ENCODE data around the gene NRAP. TPM values are rescaled to one million over a fixed set of nuclear protein-coding genes. Genes with fewer than 3 reads are reported as not detected.
A peak's percentile ranks its signal among the peaks of the same experiment; 100 is the strongest.

Gene NRAP
- total RNA-seq, 6 donors from 2014 or later: 0.11 TPM; not detected in 5

GRCh38 chr10:113711142-113711541, 47.3 kb upstream of the NRAP start:
- ATAC-seq (ENCODE audit: low FRiP score in 2 of 2) (no peak), DNase-seq (no peak)
- peaks cover 0 to 16% (median 8%) of the 10 kb centered on the region in 4 donors for H3K4me1 ChIP-seq
- H3K9me3 ChIP-seq: no peaks in the 10 kb centered on the region
- WGBS, 2 donors: 77 to 86% methylated on average over 2 of the region's 2 CpGs
- H3K27ac ChIP-seq: no peak overlapping the region
- H3K4me3 ChIP-seq: no peak overlapping the region
- TF ChIP-seq POLR2AphosphoS5 (IDR thresholded peaks at IDR 0.05): no peak
- no peak for TF ChIP-seq CTCF (IDR thresholded peaks at IDR 0.05)
- no peak for TF ChIP-seq EP300 (IDR thresholded peaks at IDR 0.05)
- no peak for TF ChIP-seq POLR2A (IDR thresholded peaks at IDR 0.05)
- peaks cover 0 to 16% (median 4%) of the 10 kb centered on the region in 4 donors for H3K36me3 ChIP-seq
- H3K27me3 ChIP-seq: no peaks in the 10 kb centered on the region

- no peak for DNase-seq
- WGBS, 2 donors: 46 to 61% methylated on average over 8 of the region's 8 CpGs
- TF ChIP-seq POLR2AphosphoS5 (IDR thresholded peaks at IDR 0.05): no peak
- TF ChIP-seq CTCF (IDR thresholded peaks at IDR 0.05): no peak
- no peak for TF ChIP-seq POLR2A (IDR thresholded peaks at IDR 0.05)
- no peak for TF ChIP-seq EP300 (IDR thresholded peaks at IDR 0.05)
- Histone ChIP-seq H3K27ac (peak overlapping the region in 2 of 4 donors; percentile 27 to 39), H3K9me3 (no peaks in the 10 kb centered on the region), H3K4me3 (no peak overlapping the region), H3K27me3 (no peaks in the 10 kb centered on the region), H3K36me3 (peaks cover 0 to 8% (median 4%) of the 10 kb centered on the region in 4 donors), H3K4me1 (peaks cover 0 to 17% (median 12%) of the 10 kb centered on the region in 4 donors)
- ATAC-seq (ENCODE audit: low FRiP score in 2 of 2): no peak
Observed at GRCh38 chr10:113709221-113709838, 45.5 kb upstream of the NRAP start.

GRCh38 chr10:113708640-113709039, 44.8 kb upstream of the NRAP start:
- Histone ChIP-seq H3K27me3 (no peaks in the 10 kb centered on the region), H3K36me3 (peaks cover 0 to 15% (median 4%) of the 10 kb centered on the region in 4 donors), H3K27ac (peak overlapping the region in 1 of 4 donors; percentile 39), H3K4me3 (no peak overlapping the region), H3K9me3 (no peaks in the 10 kb centered on the region), H3K4me1 (peaks cover 0 to 17% (median 12%) of the 10 kb centered on the region in 4 donors)
- 77 to 87% methylated on average over 6 of the region's 6 CpGs for WGBS, 2 donors
- DNase-seq (no peak), ATAC-seq (ENCODE audit: low FRiP score in 2 of 2) (no peak)
- no peak for TF ChIP-seq CTCF (IDR thresholded peaks at IDR 0.05)
- no peak for TF ChIP-seq EP300 (IDR thresholded peaks at IDR 0.05)
- TF ChIP-seq POLR2AphosphoS5 (IDR thresholded peaks at IDR 0.05): no peak
- TF ChIP-seq POLR2A (IDR thresholded peaks at IDR 0.05): no peak

- DNase-seq (no peak), ATAC-seq (ENCODE audit: low FRiP score in 2 of 2) (no peak)
- no peaks in the 10 kb centered on the region for H3K9me3 ChIP-seq
- H3K4me1 ChIP-seq: peaks cover 0 to 16% (median 11%) of the 10 kb centered on the region in 4 donors
- no peaks in the 10 kb centered on the region for H3K27me3 ChIP-seq
- 55 to 60% methylated on average over 5 of the region's 5 CpGs for WGBS, 2 donors
- peaks cover 0 to 10% (median 2%) of the 10 kb centered on the region in 4 donors for H3K36me3 ChIP-seq
- no peak overlapping the region for H3K27ac ChIP-seq
- no peak for TF ChIP-seq POLR2A (IDR thresholded peaks at IDR 0.05)
- H3K4me3 ChIP-seq: no peak overlapping the region
Observed at GRCh38 chr10:113706623-113707022, 42.8 kb upstream of the NRAP start.

- peaks cover 0 to 13% (median 0%) of the 10 kb centered on the region in 4 donors for H3K36me3 ChIP-seq
- ATAC-seq (ENCODE audit: low FRiP score in 2 of 2) (no peak), DNase-seq (no peak)
- H3K27ac ChIP-seq: no peak overlapping the region
- H3K4me1 ChIP-seq: peaks cover 0 to 16% (median 9%) of the 10 kb centered on the region in 4 donors
- no peaks in the 10 kb centered on the region for H3K27me3 ChIP-seq
- H3K9me3 ChIP-seq: no peaks in the 10 kb centered on the region
- TF ChIP-seq EP300 (IDR thresholded peaks at IDR 0.05): no peak
- TF ChIP-seq CTCF (IDR thresholded peaks at IDR 0.05): no peak
- no peak for TF ChIP-seq POLR2A (IDR thresholded peaks at IDR 0.05)
- H3K4me3 ChIP-seq: no peak overlapping the region
Observed at GRCh38 chr10:113705344-113705652, 41.5 kb upstream of the NRAP start.
